PFSK-1 (cell line): ENCODE data around the gene TIGD6.

Experiments
- FOXP2 ChIP-seq: optimal IDR thresholded peaks from 2 replicates; pipeline ENCODE3; 2011; ENCODE audit warnings: borderline replicate concordance, control low read depth, inconsistent platforms; ENCODE audit not compliant: insufficient read depth; ENCODE audit errors: extremely low read length, extremely low read depth
- POLR2AphosphoS5 ChIP-seq: IDR thresholded peaks from 2 replicates; pipeline ENCODE4 v1.6.1; 2012; ENCODE audit warnings: low read depth, mild to moderate bottlenecking, control low read depth, low read length, moderate library complexity
- SIN3A ChIP-seq: IDR thresholded peaks from 2 replicates; pipeline ENCODE4 v1.6.1; 2012; ENCODE audit warnings: mild to moderate bottlenecking, low read length, moderate library complexity, borderline replicate concordance; ENCODE audit not compliant: insufficient read depth
- TAF1 ChIP-seq: IDR thresholded peaks from 2 replicates; pipeline ENCODE4 v1.6.1; 2012; ENCODE audit warnings: low read length, control low read depth, borderline replicate concordance; ENCODE audit not compliant: insufficient read depth
- TF ChIP-seq, protein P1 (sequence below), 2 experiments: IDR thresholded peaks; 2 replicates each; pipeline versions ENCODE4 v1.6.1 to v1.8.0; 2011 to 2012; ENCODE audit warnings: low read depth in 2 of 2, low read length in 2 of 2, control low read depth in 1 of 2, inconsistent platforms in 1 of 2, mild to moderate bottlenecking in 1 of 2, moderate library complexity in 1 of 2; ENCODE audit not compliant: insufficient read depth in 1 of 2

The TIGD6 gene

DNA sequence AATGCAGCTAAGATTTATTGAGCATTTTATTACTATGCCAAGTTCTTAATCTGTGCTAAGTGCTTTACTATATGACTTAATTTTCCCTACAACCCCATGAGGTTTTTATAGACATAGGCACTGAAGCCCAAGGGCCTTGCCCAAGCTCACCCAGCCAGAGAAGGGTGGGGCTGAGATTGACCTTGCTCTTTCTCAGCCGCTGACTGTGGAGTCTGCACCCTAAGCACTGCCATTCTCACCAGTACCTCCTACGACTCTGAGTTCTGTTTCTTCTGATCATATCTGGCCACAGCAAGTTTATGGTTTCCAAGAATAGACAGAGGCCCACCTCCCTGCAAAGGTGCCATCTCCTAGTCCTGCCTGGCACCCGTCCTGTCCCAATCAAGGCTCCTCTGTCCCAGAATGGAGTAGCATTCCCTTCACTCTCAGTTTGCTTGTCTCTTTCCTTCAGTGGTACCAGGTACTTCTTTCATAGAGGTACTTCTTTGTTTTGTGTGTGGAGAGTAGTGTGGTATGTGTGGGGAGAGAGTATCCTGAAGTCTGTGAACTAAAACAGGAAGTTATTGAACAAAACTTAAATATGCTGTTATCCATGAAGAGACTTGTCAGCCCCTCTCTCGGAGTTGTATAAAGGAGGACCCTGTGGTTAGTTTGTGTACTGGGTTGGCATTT, 43.3 kb upstream of the TIGD6 start:
- TF ChIP-seq, protein P1, sequence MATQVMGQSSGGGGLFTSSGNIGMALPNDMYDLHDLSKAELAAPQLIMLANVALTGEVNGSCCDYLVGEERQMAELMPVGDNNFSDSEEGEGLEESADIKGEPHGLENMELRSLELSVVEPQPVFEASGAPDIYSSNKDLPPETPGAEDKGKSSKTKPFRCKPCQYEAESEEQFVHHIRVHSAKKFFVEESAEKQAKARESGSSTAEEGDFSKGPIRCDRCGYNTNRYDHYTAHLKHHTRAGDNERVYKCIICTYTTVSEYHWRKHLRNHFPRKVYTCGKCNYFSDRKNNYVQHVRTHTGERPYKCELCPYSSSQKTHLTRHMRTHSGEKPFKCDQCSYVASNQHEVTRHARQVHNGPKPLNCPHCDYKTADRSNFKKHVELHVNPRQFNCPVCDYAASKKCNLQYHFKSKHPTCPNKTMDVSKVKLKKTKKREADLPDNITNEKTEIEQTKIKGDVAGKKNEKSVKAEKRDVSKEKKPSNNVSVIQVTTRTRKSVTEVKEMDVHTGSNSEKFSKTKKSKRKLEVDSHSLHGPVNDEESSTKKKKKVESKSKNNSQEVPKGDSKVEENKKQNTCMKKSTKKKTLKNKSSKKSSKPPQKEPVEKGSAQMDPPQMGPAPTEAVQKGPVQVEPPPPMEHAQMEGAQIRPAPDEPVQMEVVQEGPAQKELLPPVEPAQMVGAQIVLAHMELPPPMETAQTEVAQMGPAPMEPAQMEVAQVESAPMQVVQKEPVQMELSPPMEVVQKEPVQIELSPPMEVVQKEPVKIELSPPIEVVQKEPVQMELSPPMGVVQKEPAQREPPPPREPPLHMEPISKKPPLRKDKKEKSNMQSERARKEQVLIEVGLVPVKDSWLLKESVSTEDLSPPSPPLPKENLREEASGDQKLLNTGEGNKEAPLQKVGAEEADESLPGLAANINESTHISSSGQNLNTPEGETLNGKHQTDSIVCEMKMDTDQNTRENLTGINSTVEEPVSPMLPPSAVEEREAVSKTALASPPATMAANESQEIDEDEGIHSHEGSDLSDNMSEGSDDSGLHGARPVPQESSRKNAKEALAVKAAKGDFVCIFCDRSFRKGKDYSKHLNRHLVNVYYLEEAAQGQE (IDR thresholded peaks at IDR 0.05; ENCODE audit: insufficient read depth in 1 of 2, low read depth in 2 of 2, low read length in 2 of 2): no peak
- TF ChIP-seq FOXP2: no peak
- no peak for TF ChIP-seq TAF1
- TF ChIP-seq POLR2AphosphoS5: no peak
- no peak for TF ChIP-seq SIN3A

DNA sequence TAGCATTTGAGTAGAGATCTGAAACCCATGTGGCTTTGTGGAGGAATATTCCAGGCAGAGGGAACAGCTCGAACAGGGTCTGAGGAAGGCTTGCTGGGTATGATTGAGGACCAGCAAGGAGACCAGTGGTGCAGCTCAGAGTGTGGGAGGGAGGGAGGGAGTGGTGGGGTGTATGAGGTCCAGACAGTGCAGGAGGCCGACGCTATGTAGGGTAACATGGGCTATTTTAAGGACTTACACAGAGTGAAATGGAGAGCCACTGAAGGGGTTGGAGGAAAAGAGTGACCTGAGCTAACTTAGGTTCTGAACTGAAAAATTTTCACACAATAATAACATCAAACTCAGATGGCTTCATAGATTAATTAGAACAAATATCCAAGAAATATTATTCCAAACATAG, 42.0 kb upstream of the TIGD6 start:
- TF ChIP-seq, protein P1 (IDR thresholded peaks at IDR 0.05; ENCODE audit: insufficient read depth in 1 of 2, low read depth in 2 of 2, low read length in 2 of 2): no peak

DNA sequence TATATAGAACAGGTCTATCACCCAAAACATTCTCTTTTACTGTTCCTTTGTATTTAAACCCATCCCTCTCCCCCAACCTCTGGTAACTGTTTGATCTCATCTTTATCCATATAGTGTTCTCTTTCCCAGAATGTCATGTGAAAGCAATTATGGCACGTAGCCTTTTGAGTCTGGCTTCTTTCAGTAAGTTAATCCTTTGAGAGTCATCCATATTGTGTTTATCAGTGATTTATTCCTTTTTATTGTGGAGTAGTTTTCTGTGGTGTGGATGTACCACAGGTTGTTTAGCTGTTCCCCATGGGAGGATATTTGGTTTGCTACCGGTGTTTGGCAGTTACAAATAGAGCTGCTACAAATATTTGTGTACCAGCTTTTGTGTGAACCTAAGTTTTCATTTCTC, 38.1 kb upstream of the TIGD6 start:
- TF ChIP-seq POLR2AphosphoS5 (no peak), SIN3A (no peak)

DNA sequence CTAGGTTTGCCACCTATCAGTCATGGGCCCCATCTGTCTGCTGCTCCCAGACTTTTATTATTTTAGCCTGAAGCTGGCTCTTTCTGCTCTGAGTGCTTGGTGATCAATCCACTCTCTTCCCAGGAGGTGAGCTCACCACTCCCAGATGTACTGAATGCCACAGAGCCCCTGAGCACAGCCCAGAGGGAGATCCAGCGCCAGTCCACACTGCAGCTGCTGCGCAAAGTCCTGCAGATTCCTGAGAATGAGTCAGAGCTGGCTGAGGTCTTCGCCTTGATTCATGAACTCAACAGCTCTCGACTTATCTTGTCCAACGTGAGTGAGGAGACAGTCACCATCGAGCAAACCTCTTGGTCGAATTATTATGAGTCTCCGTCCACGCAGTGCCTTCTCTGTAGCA, 36.1 kb upstream of the TIGD6 start:
- TF ChIP-seq POLR2AphosphoS5: no peak
- no peak for TF ChIP-seq SIN3A
- TF ChIP-seq TAF1: no peak
- TF ChIP-seq, protein P1 (IDR thresholded peaks at IDR 0.05; ENCODE audit: insufficient read depth in 1 of 2, low read depth in 2 of 2, low read length in 2 of 2): no peak
- no peak for TF ChIP-seq FOXP2

DNA sequence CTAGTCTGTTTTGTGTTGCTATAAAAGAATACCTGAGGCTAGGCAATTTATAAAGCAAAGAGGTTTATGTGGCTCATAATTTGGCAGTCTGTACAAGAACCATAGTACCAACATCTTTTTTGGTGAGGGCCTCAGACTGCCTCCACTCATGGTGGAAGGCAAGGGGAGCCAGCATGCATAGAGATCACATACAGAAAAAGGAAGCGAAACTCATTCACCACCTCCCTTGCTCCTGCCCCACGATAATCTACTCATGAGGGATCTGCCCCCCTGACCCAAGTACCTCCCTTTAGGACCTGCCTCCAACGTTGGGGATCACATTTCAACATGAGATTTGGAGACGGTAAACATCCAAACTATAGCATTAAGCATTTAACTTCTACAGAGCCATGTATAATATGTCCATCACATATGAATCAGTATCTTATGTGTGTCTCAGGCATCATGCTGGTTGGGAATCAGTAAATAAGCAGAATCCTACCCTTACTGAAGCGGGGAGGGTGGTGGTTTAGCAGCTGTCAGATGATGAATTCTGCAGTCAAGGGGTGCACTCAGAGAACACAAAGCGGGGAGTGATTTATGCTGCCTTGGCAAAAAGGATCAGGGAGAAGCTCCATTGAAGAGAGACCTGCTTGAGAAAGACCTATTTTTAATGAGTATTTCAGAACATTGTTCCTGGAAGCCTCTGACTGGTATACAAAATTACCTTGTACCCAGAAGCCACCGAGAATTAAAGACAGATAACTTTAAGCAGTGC, 34.9 kb upstream of the TIGD6 start:
- no peak for TF ChIP-seq FOXP2
- no peak for TF ChIP-seq POLR2AphosphoS5
- TF ChIP-seq SIN3A: no peak
- TF ChIP-seq TAF1: no peak
- TF ChIP-seq, protein P1 (IDR thresholded peaks at IDR 0.05; ENCODE audit: insufficient read depth in 1 of 2, low read depth in 2 of 2, low read length in 2 of 2): no peak
